ENCODE data around the gene PRODH.
"Not testable (repeated sequence)": the region's sequence is repeated elsewhere in the genome, so short reads cannot be mapped to it uniquely, and the experiment has no call there.

The PRODH gene

GRCh38 chr22:18906896-18907295 is 29.2 kb downstream of the PRODH start:
- H3K36me3 ChIP-seq (replicated peaks): no peaks in the 10 kb centered on the region
- in situ Hi-C loops (cut with HindIII; ENCODE audit: low pct_ligation_motif_present, low sequenced_read_pairs): no loop called here
- DNase-seq: no peak
- H3K27me3 ChIP-seq (replicated peaks): no peaks in the 10 kb centered on the region
- H3K27ac ChIP-seq: no peak overlapping the region
- no peak overlapping the region for H3K4me3 ChIP-seq (ENCODE audit: low read depth, low read length)
- no peak for TF ChIP-seq CTCF (IDR thresholded peaks at IDR 0.05; ENCODE audit: low read depth, low read length, missing control alignments)

GRCh38 chr22:18906410-18906745 is 29.7 kb downstream of the PRODH start:
- H3K27ac ChIP-seq; H3K4me3 ChIP-seq (ENCODE audit: low read depth, low read length); H3K36me3 ChIP-seq (replicated peaks); in situ Hi-C loops (cut with HindIII; ENCODE audit: low pct_ligation_motif_present, low sequenced_read_pairs); H3K27me3 ChIP-seq (replicated peaks); DNase-seq: not testable (repeated sequence)

GRCh38 chr22:18905540-18906409 is 30.3 kb downstream of the PRODH start, which contains the start of gene DGCR6:
DGCR6 (plus strand) TSS chr22:18906320; CDS start chr22:18906375, 55 bp downstream.
- no peak for DNase-seq
- Histone ChIP-seq H3K27ac (no peak within 1 kb of the TSS), H3K4me3 (ENCODE audit: low read depth, low read length) (no peak within 1 kb of the TSS), H3K36me3 (replicated peaks) (no peaks in the 10 kb centered on the region), H3K27me3 (replicated peaks) (no peaks in the 10 kb centered on the region)
- in situ Hi-C loops (cut with HindIII; ENCODE audit: low pct_ligation_motif_present, low sequenced_read_pairs): no loop called here
- no peak for TF ChIP-seq CTCF (IDR thresholded peaks at IDR 0.05; ENCODE audit: low read depth, low read length, missing control alignments)

- in situ Hi-C loops (cut with HindIII; ENCODE audit: low pct_ligation_motif_present, low sequenced_read_pairs); H3K27ac ChIP-seq; DNase-seq; H3K27me3 ChIP-seq (replicated peaks); H3K4me3 ChIP-seq (ENCODE audit: low read depth, low read length); H3K36me3 ChIP-seq (replicated peaks): not testable (repeated sequence)
Measured at GRCh38 chr22:18896037-18896657, 39.9 kb downstream of the PRODH start.

GRCh38 chr22:18893775-18894174 is 42.3 kb downstream of the PRODH start:
- H3K27me3 ChIP-seq (replicated peaks); in situ Hi-C loops (cut with HindIII; ENCODE audit: low pct_ligation_motif_present, low sequenced_read_pairs); DNase-seq; H3K27ac ChIP-seq; H3K36me3 ChIP-seq (replicated peaks); H3K4me3 ChIP-seq (ENCODE audit: low read depth, low read length): not testable (repeated sequence)

- H3K4me3 ChIP-seq (ENCODE audit: low read depth, low read length); H3K27ac ChIP-seq; H3K27me3 ChIP-seq (replicated peaks); H3K36me3 ChIP-seq (replicated peaks); DNase-seq; in situ Hi-C loops (cut with HindIII; ENCODE audit: low pct_ligation_motif_present, low sequenced_read_pairs): not testable (repeated sequence)
Measured at GRCh38 chr22:18890510-18891192, 45.4 kb downstream of the PRODH start.

GRCh38 chr22:18888115-18888514 is 48.0 kb downstream of the PRODH start:
- no peak for TF ChIP-seq CTCF (IDR thresholded peaks at IDR 0.05; ENCODE audit: low read depth, low read length, missing control alignments)

GRCh38 chr22:18884465-18884864 is 51.6 kb downstream of the PRODH start:
- in situ Hi-C loops (cut with HindIII; ENCODE audit: low pct_ligation_motif_present, low sequenced_read_pairs); H3K4me3 ChIP-seq (ENCODE audit: low read depth, low read length); H3K27ac ChIP-seq; H3K36me3 ChIP-seq (replicated peaks); H3K27me3 ChIP-seq (replicated peaks); DNase-seq: not testable (repeated sequence)

More at GRCh38 chr22:18888115-18888514, 48.0 kb downstream of the PRODH start:
- in situ Hi-C loops (cut with HindIII; ENCODE audit: low pct_ligation_motif_present, low sequenced_read_pairs): no loop called here
- no peak for DNase-seq
- H3K27me3 ChIP-seq (replicated peaks): no peaks in the 10 kb centered on the region
- no peak overlapping the region for H3K27ac ChIP-seq
- no peak overlapping the region for H3K4me3 ChIP-seq (ENCODE audit: low read depth, low read length)
- H3K36me3 ChIP-seq (replicated peaks): no peaks in the 10 kb centered on the region

- DNase-seq; H3K27me3 ChIP-seq (replicated peaks); in situ Hi-C loops (cut with HindIII; ENCODE audit: low pct_ligation_motif_present, low sequenced_read_pairs); H3K27ac ChIP-seq; H3K36me3 ChIP-seq (replicated peaks); H3K4me3 ChIP-seq (ENCODE audit: low read depth, low read length): not testable (repeated sequence)
Measured at GRCh38 chr22:18881260-18881659, 54.8 kb downstream of the PRODH start.

Measured in brain microvascular endothelial cell (primary cell).